Heart left ventricle (tissue), 13 donors: ENCODE results near the gene PRKCA.

ENCODE experiments used
- POLR2A ChIP-seq, 2 donors: fragments of 450-650 bp; IDR thresholded peaks; one replicate each; pipeline ENCODE4 v1.6.1; 2017; ENCODE audit warnings: antibody characterized with exemption in 2 of 2, mild to moderate bottlenecking in 2 of 2, moderate library complexity in 2 of 2
- TF ChIP-seq, protein P1 (sequence below), 12 donors: fragments of 200-600 bp; sonication (generic) in 4 of 12; IDR thresholded peaks; one replicate each; pipeline versions ENCODE4 v1.5.0 to v1.8.0; 2018 to 2022; ENCODE audit warnings: antibody characterized with exemption in 12 of 12, mild to moderate bottlenecking in 5 of 12
- donor health status: ischemic (EF 13 %, LVEDD 7.1; RV severe dilation, severe dysfunction).
- donor health status: DM: no; HTN: yes; CAD: no.
- donor health status: DM: no; HTN: no; CAD: no.
- donor health status: ischemic (EF 25% LVEDD 6.9; RV normal size, moderate dysfunction).
- donor health status: ischemic (EF 25% LVEDD 5.7; RV mildly dilated, moderate dysfunction).
- donor health status: ischemic (EF 35%, LVEDD 5.7; RV mildly dilated, moderate dysfunction).
- donor health status: nonischemic (EF 11% LVEDD 7.7; RV severe dilation, severe dysfunction).
- donor health status: DM: yes; HTN: yes; CAD: no.
- donor health status: PGD.
- donor health status: ischemic (EF 29% LVEDD 5.4; RV normal size, mild dysfunction).
- donor health status: nonischemic (EF 23%, LVEDD 6.1; RV moderate dilation, normal function).

DNA sequence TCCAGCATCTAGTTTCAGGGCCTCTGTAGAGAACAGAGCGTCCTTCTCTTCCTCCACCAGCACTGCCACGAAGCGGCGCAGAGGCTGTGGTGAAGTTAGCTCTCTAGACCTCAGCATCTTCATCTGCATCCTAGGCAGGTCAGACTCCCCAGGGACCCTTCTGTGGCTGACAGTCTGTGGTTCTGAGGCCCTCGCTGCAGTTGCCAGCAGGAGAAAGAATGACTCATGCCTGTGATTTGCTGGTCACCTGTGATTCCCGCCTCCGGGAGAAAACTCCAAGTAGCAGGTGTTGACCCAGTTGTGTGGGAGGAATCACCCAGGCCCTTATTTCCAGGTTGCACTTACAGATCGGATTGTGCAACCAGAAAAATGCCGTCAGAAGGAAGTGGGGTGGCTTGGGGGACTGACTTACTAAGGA, 415.2 kb downstream of the PRKCA start:
- TF ChIP-seq, protein P1, sequence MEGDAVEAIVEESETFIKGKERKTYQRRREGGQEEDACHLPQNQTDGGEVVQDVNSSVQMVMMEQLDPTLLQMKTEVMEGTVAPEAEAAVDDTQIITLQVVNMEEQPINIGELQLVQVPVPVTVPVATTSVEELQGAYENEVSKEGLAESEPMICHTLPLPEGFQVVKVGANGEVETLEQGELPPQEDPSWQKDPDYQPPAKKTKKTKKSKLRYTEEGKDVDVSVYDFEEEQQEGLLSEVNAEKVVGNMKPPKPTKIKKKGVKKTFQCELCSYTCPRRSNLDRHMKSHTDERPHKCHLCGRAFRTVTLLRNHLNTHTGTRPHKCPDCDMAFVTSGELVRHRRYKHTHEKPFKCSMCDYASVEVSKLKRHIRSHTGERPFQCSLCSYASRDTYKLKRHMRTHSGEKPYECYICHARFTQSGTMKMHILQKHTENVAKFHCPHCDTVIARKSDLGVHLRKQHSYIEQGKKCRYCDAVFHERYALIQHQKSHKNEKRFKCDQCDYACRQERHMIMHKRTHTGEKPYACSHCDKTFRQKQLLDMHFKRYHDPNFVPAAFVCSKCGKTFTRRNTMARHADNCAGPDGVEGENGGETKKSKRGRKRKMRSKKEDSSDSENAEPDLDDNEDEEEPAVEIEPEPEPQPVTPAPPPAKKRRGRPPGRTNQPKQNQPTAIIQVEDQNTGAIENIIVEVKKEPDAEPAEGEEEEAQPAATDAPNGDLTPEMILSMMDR (IDR thresholded peaks at IDR 0.05), result no peak
- TF ChIP-seq POLR2A (IDR thresholded peaks at IDR 0.05), result no peak
